Measurements from ENCODE around the gene MRPL4. TPM values are rescaled to one million over a fixed set of nuclear protein-coding genes. Genes with fewer than 3 reads are reported as not detected.

Gene MRPL4
- total and polyA plus RNA-seq, 2 of the 13 experiments (the other 11 are each of a cell fraction or from before 2014, with no cell fraction given): 40.6 to 42.5 TPM

DNA sequence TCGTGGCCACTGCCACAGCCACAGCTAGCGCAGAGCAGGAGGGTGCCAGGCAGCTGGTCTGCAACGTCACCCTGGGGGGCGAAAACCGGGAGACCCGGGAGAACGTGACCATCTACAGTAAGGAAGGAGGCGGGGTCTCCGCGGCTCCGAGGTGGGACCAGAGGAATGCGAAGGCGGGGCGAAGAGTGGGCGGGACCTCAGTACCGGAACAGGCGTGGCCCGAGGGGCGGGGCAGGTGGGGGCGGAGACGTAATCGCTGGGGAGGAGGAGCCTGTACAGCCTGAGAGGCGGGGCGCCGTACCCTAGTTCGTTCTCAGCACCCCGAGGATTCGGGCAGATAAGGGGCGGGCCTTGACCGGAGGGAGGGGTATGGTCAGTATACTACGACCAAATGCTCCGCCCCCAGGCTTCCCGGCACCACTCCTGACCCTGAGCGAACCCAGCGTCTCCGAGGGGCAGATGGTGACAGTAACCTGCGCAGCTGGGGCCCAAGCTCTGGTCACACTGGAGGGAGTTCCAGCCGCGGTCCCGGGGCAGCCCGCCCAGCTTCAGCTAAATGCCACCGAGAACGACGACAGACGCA, 40.3 kb downstream of the MRPL4 start (continued):
- TF ChIP-seq, protein P1, sequence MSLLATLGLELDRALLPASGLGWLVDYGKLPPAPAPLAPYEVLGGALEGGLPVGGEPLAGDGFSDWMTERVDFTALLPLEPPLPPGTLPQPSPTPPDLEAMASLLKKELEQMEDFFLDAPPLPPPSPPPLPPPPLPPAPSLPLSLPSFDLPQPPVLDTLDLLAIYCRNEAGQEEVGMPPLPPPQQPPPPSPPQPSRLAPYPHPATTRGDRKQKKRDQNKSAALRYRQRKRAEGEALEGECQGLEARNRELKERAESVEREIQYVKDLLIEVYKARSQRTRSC (CRISPR knock-in tag; IDR thresholded peaks at IDR 0.05; ENCODE audit: low read depth): 0 out of 2 replicates have a peak, but pooled peaks have one; percentile 35
- TF ChIP-seq ZNF737 (CRISPR knock-in tag; IDR thresholded peaks at IDR 0.05; ENCODE audit: borderline replicate concordance) (no peak), BCL6 (CRISPR knock-in tag; IDR thresholded peaks at IDR 0.05) (0 out of 2 replicates have a peak, but pooled peaks have one; percentile 6), ZNF383 (CRISPR knock-in tag; IDR thresholded peaks at IDR 0.05; ENCODE audit: borderline replicate concordance) (no peak), ZNF569 (CRISPR knock-in tag; IDR thresholded peaks at IDR 0.05; ENCODE audit: borderline replicate concordance) (no peak), SKI (IDR thresholded peaks at IDR 0.05; ENCODE audit: partially characterized antibody) (no peak), KLF6 (CRISPR knock-in tag; IDR thresholded peaks at IDR 0.05) (no peak), ZFP90 (CRISPR knock-in tag; IDR thresholded peaks at IDR 0.05; ENCODE audit: borderline replicate concordance) (no peak), NR3C1 (CRISPR knock-in tag; IDR thresholded peaks at IDR 0.05) (no peak), SPEN (CRISPR knock-in tag; IDR thresholded peaks at IDR 0.05; ENCODE audit: low read depth) (no peak), ARNT2 (CRISPR knock-in tag; IDR thresholded peaks at IDR 0.05; ENCODE audit: low read depth) (0 out of 2 replicates have a peak, but pooled peaks have one; percentile 33), TEAD3 (CRISPR knock-in tag; optimal IDR thresholded peaks at IDR 0.05; ENCODE audit: borderline replicate concordance) (peak; percentile 56), MLX (CRISPR knock-in tag; IDR thresholded peaks at IDR 0.05) (no peak), NR0B2 (CRISPR knock-in tag; IDR thresholded peaks at IDR 0.05) (no peak), MED8 (CRISPR knock-in tag; IDR thresholded peaks at IDR 0.05; ENCODE audit: insufficient replicate concordance) (no peak), ZNF800 (CRISPR knock-in tag; IDR thresholded peaks at IDR 0.05) (no peak), ZNF143 (CRISPR knock-in tag; IDR thresholded peaks at IDR 0.05) (no peak), SAP130 (CRISPR knock-in tag; IDR thresholded peaks at IDR 0.05; ENCODE audit: low read depth) (peak; percentile 55; the same call in 1 of the 2 replicates), ZNF124 (CRISPR knock-in tag; IDR thresholded peaks at IDR 0.05) (no peak), SMAD1 (CRISPR knock-in tag; IDR thresholded peaks at IDR 0.05; ENCODE audit: borderline replicate concordance, low read depth) (no peak), CCAR2 (optimal IDR thresholded peaks at IDR 0.05; ENCODE audit: low read depth, low read length) (no peak), FOXA1 (IDR thresholded peaks at IDR 0.05) (no peak), FOXA1 (CRISPR knock-in tag; IDR thresholded peaks at IDR 0.05) (no peak), SALL2 (CRISPR knock-in tag; IDR thresholded peaks at IDR 0.05) (no peak)
- TF ChIP-seq, protein P2, sequence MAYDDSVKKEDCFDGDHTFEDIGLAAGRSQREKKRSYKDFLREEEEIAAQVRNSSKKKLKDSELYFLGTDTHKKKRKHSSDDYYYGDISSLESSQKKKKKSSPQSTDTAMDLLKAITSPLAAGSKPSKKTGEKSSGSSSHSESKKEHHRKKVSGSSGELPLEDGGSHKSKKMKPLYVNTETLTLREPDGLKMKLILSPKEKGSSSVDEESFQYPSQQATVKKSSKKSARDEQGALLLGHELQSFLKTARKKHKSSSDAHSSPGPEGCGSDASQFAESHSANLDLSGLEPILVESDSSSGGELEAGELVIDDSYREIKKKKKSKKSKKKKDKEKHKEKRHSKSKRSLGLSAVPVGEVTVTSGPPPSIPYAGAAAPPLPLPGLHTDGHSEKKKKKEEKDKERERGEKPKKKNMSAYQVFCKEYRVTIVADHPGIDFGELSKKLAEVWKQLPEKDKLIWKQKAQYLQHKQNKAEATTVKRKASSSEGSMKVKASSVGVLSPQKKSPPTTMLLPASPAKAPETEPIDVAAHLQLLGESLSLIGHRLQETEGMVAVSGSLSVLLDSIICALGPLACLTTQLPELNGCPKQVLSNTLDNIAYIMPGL (CRISPR knock-in tag; IDR thresholded peaks at IDR 0.05; ENCODE audit: borderline replicate concordance in 1 of 2, low read depth in 1 of 2): no peak
- TF ChIP-seq, protein P3, sequence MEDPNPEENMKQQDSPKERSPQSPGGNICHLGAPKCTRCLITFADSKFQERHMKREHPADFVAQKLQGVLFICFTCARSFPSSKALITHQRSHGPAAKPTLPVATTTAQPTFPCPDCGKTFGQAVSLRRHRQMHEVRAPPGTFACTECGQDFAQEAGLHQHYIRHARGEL (CRISPR knock-in tag; IDR thresholded peaks at IDR 0.05): no peak

Measured in HepG2 (cell line).